Nephron progenitor cell (in vitro differentiated cells): ENCODE measurements around the gene GOLT1B.

ENCODE experiments used
- DNase-seq: peaks from one replicate; pipeline ENCODE4 v3.0.0; 2021
- H3K27ac Mint-ChIP-seq: 2 replicates; pipeline ENCODE4 v1.8.0; 2021; ENCODE audit warnings: mild to moderate bottlenecking, moderate library complexity, mixed read lengths
- H3K27me3 Mint-ChIP-seq: 2 replicates; pipeline ENCODE4 v1.8.0; 2021; ENCODE audit warnings: mild to moderate bottlenecking, low read depth, mixed read lengths; ENCODE audit not compliant: poor library complexity
- H3K36me3 Mint-ChIP-seq: 2 replicates; pipeline ENCODE4 v1.8.0; 2021; ENCODE audit warnings: low read depth, mixed read lengths
- H3K4me1 Mint-ChIP-seq: 2 replicates; pipeline ENCODE4 v1.8.0; 2021; ENCODE audit warnings: mixed read lengths
- H3K4me3 Mint-ChIP-seq: 2 replicates; pipeline ENCODE4 v1.8.0; 2021; ENCODE audit warnings: mild to moderate bottlenecking, moderate library complexity, mixed read lengths
- H3K9me3 Mint-ChIP-seq: 2 replicates; pipeline ENCODE4 v1.8.0; 2021; ENCODE audit warnings: mild to moderate bottlenecking, moderate library complexity, mixed read lengths
- CTCF ChIP-seq: fragments of 200-600 bp; sonication (generic); IDR thresholded peaks from 2 replicates; pipeline ENCODE4 v1.5.0; 2021; ENCODE audit warnings: antibody characterized with exemption

Gene GOLT1B

GRCh38 chr12:21472197-21472823, 29.3 kb upstream of the GOLT1B start:
- no peak for TF ChIP-seq CTCF
- Mint-ChIP-seq H3K36me3 (peaks cover 19% of the 10 kb centered on the region), H3K4me1 (no peaks in the 10 kb centered on the region), H3K9me3 (no peaks in the 10 kb centered on the region), H3K4me3 (no peak overlapping the region), H3K27me3 (no peaks in the 10 kb centered on the region), H3K27ac (peak overlapping the region; percentile 52)
- DNase-seq = no peak

- TF ChIP-seq CTCF = no peak
- Mint-ChIP-seq H3K4me3 (no peak overlapping the region), H3K27ac (no peak overlapping the region), H3K36me3 (peaks cover 8% of the 10 kb centered on the region), H3K9me3 (no peaks in the 10 kb centered on the region), H3K27me3 (no peaks in the 10 kb centered on the region), H3K4me1 (no peaks in the 10 kb centered on the region)
- DNase-seq = no peak
Measured at GRCh38 chr12:21475552-21475951, 26.0 kb upstream of the GOLT1B start.

GRCh38 chr12:21476949-21477348, 24.6 kb upstream of the GOLT1B start:
- Mint-ChIP-seq H3K27ac (peak overlapping the region; percentile 14), H3K4me1 (no peaks in the 10 kb centered on the region), H3K9me3 (no peaks in the 10 kb centered on the region), H3K27me3 (no peaks in the 10 kb centered on the region), H3K36me3 (peaks cover 7% of the 10 kb centered on the region), H3K4me3 (no peak overlapping the region)
- no peak for DNase-seq
- TF ChIP-seq CTCF = no peak

- Mint-ChIP-seq H3K9me3 (no peaks in the 10 kb centered on the region), H3K4me3 (no peak overlapping the region), H3K4me1 (no peaks in the 10 kb centered on the region), H3K36me3 (no peaks in the 10 kb centered on the region), H3K27me3 (no peaks in the 10 kb centered on the region), H3K27ac (no peak overlapping the region)
- no peak for TF ChIP-seq CTCF
- no peak for DNase-seq
Measured at GRCh38 chr12:21478756-21479455, 22.7 kb upstream of the GOLT1B start.

- no peak for DNase-seq
- TF ChIP-seq CTCF = no peak
- peaks cover 13% of the 10 kb centered on the region for H3K36me3 Mint-ChIP-seq
- no peak overlapping the region for H3K4me3 Mint-ChIP-seq
- H3K4me1 Mint-ChIP-seq = no peaks in the 10 kb centered on the region
- no peaks in the 10 kb centered on the region for H3K9me3 Mint-ChIP-seq
- no peaks in the 10 kb centered on the region for H3K27me3 Mint-ChIP-seq
- H3K27ac Mint-ChIP-seq = no peak overlapping the region
Measured at GRCh38 chr12:21483531-21483930, 18.1 kb upstream of the GOLT1B start.

- no peak for DNase-seq
- no peak overlapping the region for H3K4me3 Mint-ChIP-seq
- no peaks in the 10 kb centered on the region for H3K27me3 Mint-ChIP-seq
- H3K9me3 Mint-ChIP-seq = no peaks in the 10 kb centered on the region
- no peaks in the 10 kb centered on the region for H3K4me1 Mint-ChIP-seq
- peaks cover 28% of the 10 kb centered on the region for H3K36me3 Mint-ChIP-seq
- no peak overlapping the region for H3K27ac Mint-ChIP-seq
- TF ChIP-seq CTCF = no peak
Measured at GRCh38 chr12:21485998-21486397, 15.6 kb upstream of the GOLT1B start.
